Bronchial epithelial cell (primary cell): ENCODE data around the gene NXN. TPM values are rescaled to one million over a fixed set of nuclear protein-coding genes. Genes with fewer than 3 reads are reported as not detected.

Source experiments
- total RNA-seq: library from RNA; depleted of rRNA; stranded (reverse); fragments of >200 nt; gene quantifications from 2 replicates; pipeline ENCODE4 v1.2.1, GENCODE V29; 2014

Gene NXN
- total RNA-seq, 1 donor from 2014 or later = 70.3 TPM

Other genes with a start within 250 kb of the NXN start
- gene TLCD3A, start 247.2 kb downstream of the NXN start, total RNA-seq = 24.3 and 47.7 TPM in 2 replicates
- 8.4 and 8.7 TPM in 2 replicates for gene GEMIN4, start 227.5 kb downstream of the NXN start, total RNA-seq
- 90.6 and 93.2 TPM in 2 replicates for gene GLOD4, start 197.5 kb downstream of the NXN start, total RNA-seq
- 18.4 and 22.4 TPM in 2 replicates for gene MRM3, start 197.4 kb downstream of the NXN start, total RNA-seq
- gene TIMM22, start 17.4 kb upstream of the NXN start, total RNA-seq = 11.3 and 16.3 TPM in 2 replicates
- 18.7 and 39.3 TPM in 2 replicates for gene ABR, start 200.2 kb upstream of the NXN start, total RNA-seq